G401.6 (cell line): ENCODE results near the gene PTN.

Experiments used
- FAIRE-seq: peaks from 2 replicates; lab custom pipeline; 2012; peaks lifted over from hg19 to GRCh38; lab: Jason Lieb, UNC

The PTN gene

GRCh38 chr7:137343281-137343841 lies at the start of gene PTN:
Gene PTN (minus strand): TSS chr7:137343733. CDS start chr7:137254973, 88,760 bp downstream.
- FAIRE-seq, result no peak

- FAIRE-seq, result no peak
Measured at GRCh38 chr7:137390076-137390475, 46.5 kb upstream of the PTN start.

- FAIRE-seq, result no peak
Measured at GRCh38 chr7:137388916-137389315, 45.4 kb upstream of the PTN start.

- FAIRE-seq, result no peak
Measured at GRCh38 chr7:137386966-137387365, 43.4 kb upstream of the PTN start.

GRCh38 chr7:137381045-137381444 lies 37.5 kb upstream of the PTN start:
- FAIRE-seq, result no peak

GRCh38 chr7:137373507-137373906 lies 30.0 kb upstream of the PTN start:
- no peak for FAIRE-seq

GRCh38 chr7:137371616-137372015 lies 28.1 kb upstream of the PTN start:
- no peak for FAIRE-seq

- FAIRE-seq, result no peak
Measured at GRCh38 chr7:137366995-137367394, 23.5 kb upstream of the PTN start.

GRCh38 chr7:137363683-137364082 lies 20.1 kb upstream of the PTN start:
- FAIRE-seq, result no peak

GRCh38 chr7:137360087-137360679 lies 16.6 kb upstream of the PTN start:
- no peak for FAIRE-seq

- no peak for FAIRE-seq
Measured at GRCh38 chr7:137354961-137355360, 11.4 kb upstream of the PTN start.

- FAIRE-seq, result no peak
Measured at GRCh38 chr7:137354396-137354795, 10.9 kb upstream of the PTN start.

GRCh38 chr7:137351941-137352340 lies 8.4 kb upstream of the PTN start:
- FAIRE-seq, result no peak

- FAIRE-seq, result no peak
Measured at GRCh38 chr7:137345799-137346449, 2.4 kb upstream of the PTN start.

- no peak for FAIRE-seq
Measured at GRCh38 chr7:137342828-137343261, 688 bp downstream of the PTN start.

GRCh38 chr7:137342265-137342664 lies 1.3 kb downstream of the PTN start:
- FAIRE-seq, result no peak

- FAIRE-seq, result no peak
Measured at GRCh38 chr7:137337902-137338301, 5.6 kb downstream of the PTN start.

- FAIRE-seq, result no peak
Measured at GRCh38 chr7:137335814-137336213, 7.7 kb downstream of the PTN start.

- no peak for FAIRE-seq
Measured at GRCh38 chr7:137331378-137331777, 12.2 kb downstream of the PTN start.

GRCh38 chr7:137329411-137329810 lies 14.1 kb downstream of the PTN start:
- FAIRE-seq, result no peak

GRCh38 chr7:137328373-137329120 lies 15.0 kb downstream of the PTN start:
- FAIRE-seq, result no peak

- FAIRE-seq, result no peak
Measured at GRCh38 chr7:137325927-137326326, 17.6 kb downstream of the PTN start.
